Ovary (tissue), 9 donors: ENCODE data around the gene SCYGR5. TPM values are rescaled to one million over a fixed set of nuclear protein-coding genes. Genes with fewer than 3 reads are reported as not detected.

Source experiments
- DNase-seq, 5 donors: peaks; one replicate each; pipeline ENCODE4 v3.0.0-alpha.2; 2019 to 2020
- H3K27ac ChIP-seq, 2 donors: fragments of 200-600 bp; one replicate each; pipeline versions ENCODE4 v1.5.1 to v1.8.0; 2019 to 2022
- H3K27me3 ChIP-seq: fragments of 200-600 bp; one replicate; pipeline ENCODE4 v1.8.0; 2022
- H3K36me3 ChIP-seq: fragments of 200-600 bp; sonication (generic); one replicate; pipeline ENCODE4 v1.5.1; 2019
- H3K4me1 ChIP-seq: one replicate; pipeline ENCODE4 v1.8.1; 2013; ENCODE audit warnings: mild to moderate bottlenecking, moderate library complexity; ENCODE audit not compliant: insufficient read depth
- H3K4me3 ChIP-seq: fragments of 200-600 bp; sonication (generic); one replicate; pipeline ENCODE4 v1.5.1; 2017
- H3K9me3 ChIP-seq, 2 donors: fragments of 200-600 bp in 1 of 2; sonication (generic) in 1 of 2; one replicate each; pipeline versions ENCODE4 v1.5.1 to v1.8.1; 2013 to 2019; ENCODE audit warnings: mild to moderate bottlenecking in 1 of 2, moderate library complexity in 1 of 2
- CTCF ChIP-seq, 3 donors: fragments of 450-650 bp in 2 of 3; fragments of 200-600 bp in 1 of 3; IDR thresholded peaks; one replicate each; pipeline versions ENCODE4 v1.5.1 to v1.8.0; 2016 to 2022; ENCODE audit warnings: antibody characterized with exemption in 3 of 3, mild to moderate bottlenecking in 1 of 3
- EP300 ChIP-seq: sonication (generic); formaldehyde crosslinking; IDR thresholded peaks from one replicate; pipeline ENCODE4 v1.6.1; 2017; ENCODE audit warnings: antibody characterized with exemption
- POLR2A ChIP-seq: fragments of 450-650 bp; IDR thresholded peaks from one replicate; pipeline ENCODE4 v1.6.1; 2017; ENCODE audit warnings: antibody characterized with exemption, mild to moderate bottlenecking, moderate library complexity
- WGBS, 3 donors: extraction: QIAGEN DNeasy Blood & Tissue Kit in 1 of 3; methylation state at CpG; one replicate each; pipeline versions ENCODE4 v1.1.5 to v1.1.7; 2013 to 2017; 5-methylcytosine and 5-hydroxymethylcytosine counted together
- intact Hi-C, 4 donors: fragments of 100-400 bp; cut with DNase I; formaldehyde crosslinking; loops; one replicate each; pipeline versions ENCODE4 v1.11.0 to v1.15.1; 2022 to 2023
- polyA plus RNA-seq, 2 donors: library from polyadenylated mRNA; stranded (reverse); fragments of 200-250 nt in 1 of 2; fragments of 350-450 nt in 1 of 2; fragmentation: Illumina TruSeq in 1 of 2; extraction: RNeasy Lipid Tissue Mini Kit (QIAGEN cat#74804) in 1 of 2; gene quantifications; one replicate each; pipeline ENCODE4 v1.2.3, GENCODE V29; 2013 to 2014
- total RNA-seq, 7 donors: library from RNA; depleted of rRNA in 2 of 7; stranded (reverse); fragments of >200 nt in 2 of 7; fragmentation: NEBNext Ultra II Directional in 3 of 7; extraction: Animal tissue kit (Norgen Biotek cat#: 25700) in 3 of 7; gene quantifications; one replicate each; pipeline versions ENCODE4 v1.1.0 to v1.2.4, GENCODE V29; 2016 to 2023
- donor health status: DM: no; HTN: no; CAD: no; lungs with moderate emphysema.
- donor health status: DM: no; HTN: no; CAD: no.
- donor health status: Bipolar disorder and iron deficiency.
- donor health status: DM: yes; HTN: yes; CAD: no.
- donor health status: DM: no; HTN: no; CAD: no.
- donor health status: DM: yes; HTN: yes; CAD: no.

Gene SCYGR5
- total and polyA plus RNA-seq, 9 donors, result not detected

GRCh38 chr2:227653419-227653818 lies 13.2 kb upstream of the SCYGR5 start:
- H3K9me3 ChIP-seq, result no peaks in the 10 kb centered on the region

GRCh38 chr2:227654426-227654825 lies 12.2 kb upstream of the SCYGR5 start:
- 76 to 83% (median 81%) methylated on average over 1 of the region's 1 CpG for WGBS, 3 donors
- H3K4me1 ChIP-seq, result no peaks in the 10 kb centered on the region
- no peak overlapping the region for H3K4me3 ChIP-seq
- intact Hi-C loops, result no loop called here
- DNase-seq, result no peak
- TF ChIP-seq EP300, result no peak
- no peak for TF ChIP-seq CTCF (IDR thresholded peaks at IDR 0.05)
- no peak for TF ChIP-seq POLR2A
- H3K36me3 ChIP-seq, result no peaks in the 10 kb centered on the region
- no peak overlapping the region for H3K27ac ChIP-seq
- H3K27me3 ChIP-seq, result no peaks in the 10 kb centered on the region
- no peaks in the 10 kb centered on the region for H3K9me3 ChIP-seq

More at GRCh38 chr2:227653419-227653818, 13.2 kb upstream of the SCYGR5 start:
- Histone ChIP-seq H3K4me1 (no peaks in the 10 kb centered on the region), H3K27ac (no peak overlapping the region), H3K4me3 (no peak overlapping the region), H3K27me3 (no peaks in the 10 kb centered on the region), H3K36me3 (no peaks in the 10 kb centered on the region)
- no peak for DNase-seq
- intact Hi-C loops, result no loop called here
- WGBS, 3 donors, result 27 to 52% (median 50%) methylated on average over 4 of the region's 4 CpGs
- TF ChIP-seq CTCF (IDR thresholded peaks at IDR 0.05) (no peak), POLR2A (no peak), EP300 (no peak)

GRCh38 chr2:227655454-227655853 lies 11.2 kb upstream of the SCYGR5 start:
- Histone ChIP-seq H3K9me3 (no peaks in the 10 kb centered on the region), H3K4me1 (no peaks in the 10 kb centered on the region), H3K36me3 (no peaks in the 10 kb centered on the region), H3K27me3 (no peaks in the 10 kb centered on the region), H3K27ac (no peak overlapping the region), H3K4me3 (no peak overlapping the region)
- no peak for DNase-seq
- WGBS, 3 donors, result 24 to 32% (median 28%) methylated on average over 1 of the region's 1 CpG
- TF ChIP-seq POLR2A, result no peak
- no peak for TF ChIP-seq EP300
- TF ChIP-seq CTCF (IDR thresholded peaks at IDR 0.05), result no peak
- intact Hi-C loops, result loop anchor here in 2 of 4 donors (5.0 kb wide), 1 partner anchor 112 kb away; no protein-coding TSS in a partner anchor

- intact Hi-C loops, result loop anchor here in 2 of 4 donors (5.0 kb wide), 1 partner anchor 110 kb away; no protein-coding TSS in a partner anchor
- H3K4me1 ChIP-seq, result no peaks in the 10 kb centered on the region
- H3K4me3 ChIP-seq, result no peak overlapping the region
These were observed 9.3 kb upstream of the SCYGR5 start for GRCh38 chr2:227657199-227657845.

More at GRCh38 chr2:227657199-227657845, 9.3 kb upstream of the SCYGR5 start:
- WGBS, 3 donors, result 75 to 78% (median 76%) methylated on average over 8 of the region's 8 CpGs
- Histone ChIP-seq H3K27ac (no peak overlapping the region), H3K27me3 (no peaks in the 10 kb centered on the region), H3K36me3 (no peaks in the 10 kb centered on the region), H3K9me3 (no peaks in the 10 kb centered on the region)
- TF ChIP-seq EP300, result no peak
- TF ChIP-seq POLR2A, result no peak
- no peak for TF ChIP-seq CTCF (IDR thresholded peaks at IDR 0.05)
- DNase-seq, result no peak
